CD14-positive monocyte (primary cell): Measurements from ENCODE around the gene MAP3K7CL. TPM values are rescaled to one million over a fixed set of nuclear protein-coding genes. Genes with fewer than 3 reads are reported as not detected.

Experiments used
- DNase-seq, 3 donors: peaks; one replicate each; pipeline ENCODE4 v3.0.0-alpha.2; 2011 to 2022
- H2AFZ ChIP-seq: 2 replicates; pipeline ENCODE4 v1.6.0; 2012; ENCODE audit warnings: mild to moderate bottlenecking, low read depth, low read length, inconsistent platforms; ENCODE audit not compliant: insufficient read depth, poor library complexity, severe bottlenecking
- H3K27ac ChIP-seq, 2 donors: 1 replicate in 1 of 2; 2 replicates in 1 of 2; pipeline ENCODE4 v1.5.1; 2012 to 2013; ENCODE audit warnings: low read length in 2 of 2, control low read depth in 1 of 2, inconsistent platforms in 1 of 2, low read depth in 1 of 2, mild to moderate bottlenecking in 1 of 2
- H3K27me3 ChIP-seq, 2 donors: one replicate each; pipeline versions ENCODE4 v1.6.0 to v1.6.1; 2011 to 2013; ENCODE audit warnings: low read length in 2 of 2; ENCODE audit not compliant: control insufficient read depth in 2 of 2, insufficient read depth in 2 of 2
- H3K36me3 ChIP-seq, 2 donors: replicated peaks in 1 of 2; 1 replicate in 1 of 2; 2 replicates in 1 of 2; pipeline versions ENCODE4 v1.5.1 to v1.6.1; 2012 to 2013; ENCODE audit warnings: low read length in 2 of 2, control low read depth in 1 of 2, inconsistent platforms in 1 of 2, mild to moderate bottlenecking in 1 of 2; ENCODE audit not compliant: insufficient read depth in 2 of 2, control insufficient read depth in 1 of 2
- H3K4me1 ChIP-seq, 2 donors: 1 replicate in 1 of 2; 2 replicates in 1 of 2; pipeline versions ENCODE4 v1.5.1 to v1.6.1; 2012 to 2013; ENCODE audit warnings: low read length in 2 of 2, control low read depth in 1 of 2, inconsistent platforms in 1 of 2, mild to moderate bottlenecking in 1 of 2, moderate library complexity in 1 of 2; ENCODE audit not compliant: insufficient read depth in 2 of 2, control insufficient read depth in 1 of 2
- H3K4me2 ChIP-seq: replicated peaks from 2 replicates; pipeline ENCODE3; 2012; ENCODE audit warnings: low read length, moderate library complexity, mild to moderate bottlenecking; ENCODE audit not compliant: poor library complexity, severe bottlenecking; ENCODE audit errors: extremely low read depth
- H3K4me3 ChIP-seq, 3 experiments: fragments of 200-600 bp in 1 of 3; sonication (generic) in 1 of 3; replicated peaks in 1 of 3; 1 replicate in 2 of 3; 2 replicates in 1 of 3; pipeline ENCODE4 v1.5.1; 2011 to 2013; ENCODE audit warnings: low read length in 3 of 3, mild to moderate bottlenecking in 3 of 3, control low read depth in 2 of 3, low read depth in 2 of 3, inconsistent platforms in 1 of 3, moderate library complexity in 1 of 3
- H3K79me2 ChIP-seq: 2 replicates; pipeline ENCODE4 v1.6.0; 2012; ENCODE audit warnings: mild to moderate bottlenecking, control low read depth, inconsistent platforms, low read length, moderate library complexity; ENCODE audit not compliant: insufficient read depth
- H3K9ac ChIP-seq: 2 replicates; pipeline ENCODE4 v1.6.0; 2017; ENCODE audit warnings: low read length, mild to moderate bottlenecking; ENCODE audit not compliant: insufficient read depth, poor library complexity, severe bottlenecking
- H3K9me3 ChIP-seq, 2 donors: replicated peaks in 1 of 2; 1 replicate in 1 of 2; 2 replicates in 1 of 2; pipeline versions ENCODE4 v1.5.1 to v1.6.1; 2012 to 2013; ENCODE audit warnings: low read length in 2 of 2, control low read depth in 1 of 2; ENCODE audit not compliant: control insufficient read depth in 1 of 2, insufficient read depth in 1 of 2
- H4K20me1 ChIP-seq: 2 replicates; pipeline ENCODE4 v1.6.0; 2012; ENCODE audit warnings: mild to moderate bottlenecking, low read length, control low read depth, moderate library complexity; ENCODE audit not compliant: insufficient read depth
- H3K27ac Mint-ChIP-seq, 7 donors: one replicate each; pipeline ENCODE4 v1.8.0; 2020; ENCODE audit warnings: mild to moderate bottlenecking in 7 of 7, mixed read lengths in 7 of 7, moderate library complexity in 6 of 7, inconsistent platforms in 2 of 7
- H3K27me3 Mint-ChIP-seq, 3 donors: one replicate each; pipeline ENCODE4 v1.8.0; 2021 to 2022; ENCODE audit warnings: low read depth in 3 of 3, mild to moderate bottlenecking in 3 of 3, mixed read lengths in 3 of 3, moderate library complexity in 3 of 3, inconsistent platforms in 1 of 3
- H3K36me3 Mint-ChIP-seq, 2 donors: one replicate each; pipeline ENCODE4 v1.8.0; 2020; ENCODE audit warnings: mixed read lengths in 2 of 2, inconsistent platforms in 1 of 2, mild to moderate bottlenecking in 1 of 2
- H3K4me1 Mint-ChIP-seq: one replicate; pipeline ENCODE4 v1.8.0; 2020; ENCODE audit warnings: mild to moderate bottlenecking, mixed read lengths
- H3K4me3 Mint-ChIP-seq, 2 donors: one replicate each; pipeline ENCODE4 v1.8.0; 2020; ENCODE audit warnings: mild to moderate bottlenecking in 2 of 2, mixed read lengths in 2 of 2, moderate library complexity in 1 of 2
- H3K9me3 Mint-ChIP-seq, 7 donors: one replicate each; pipeline ENCODE4 v1.8.0; 2020 to 2022; ENCODE audit warnings: mixed read lengths in 7 of 7, mild to moderate bottlenecking in 6 of 7, moderate library complexity in 6 of 7, inconsistent platforms in 2 of 7
- WGBS: methylation state at CpG from one replicate; pipeline ENCODE4 v1.1.5; 2013; ENCODE audit warnings: missing lambda C conversion rate; ENCODE audit not compliant: insufficient coverage; 5-methylcytosine and 5-hydroxymethylcytosine counted together
- intact Hi-C, 2 donors: fragments of 100-400 bp; cut with micrococcal nuclease; formaldehyde crosslinking; loops; one replicate each; pipeline versions ENCODE4 v1.15.0 to v1.15.1; 2023
- polyA plus RNA-seq, 3 donors: library from polyadenylated mRNA; depleted of rRNA in 1 of 3; unstranded in 2 of 3; stranded (reverse) in 1 of 3; fragments of 300-500 nt in 2 of 3; fragments of >200 nt in 1 of 3; fragmentation: Illumina TruSeq in 2 of 3; gene quantifications; 1 replicate in 2 of 3; 2 replicates in 1 of 3; pipeline ENCODE4 v1.2.3, GENCODE V29; 2012 to 2021
- TF ChIP-seq, protein P1 (sequence below): fragments of 200-600 bp; IDR thresholded peaks from one replicate; pipeline ENCODE4 v1.8.0; 2022; ENCODE audit warnings: antibody characterized with exemption, mild to moderate bottlenecking

Gene MAP3K7CL
- polyA plus RNA-seq, 3 donors = 14.6 to 15.8 (median 15.7) TPM

DNA sequence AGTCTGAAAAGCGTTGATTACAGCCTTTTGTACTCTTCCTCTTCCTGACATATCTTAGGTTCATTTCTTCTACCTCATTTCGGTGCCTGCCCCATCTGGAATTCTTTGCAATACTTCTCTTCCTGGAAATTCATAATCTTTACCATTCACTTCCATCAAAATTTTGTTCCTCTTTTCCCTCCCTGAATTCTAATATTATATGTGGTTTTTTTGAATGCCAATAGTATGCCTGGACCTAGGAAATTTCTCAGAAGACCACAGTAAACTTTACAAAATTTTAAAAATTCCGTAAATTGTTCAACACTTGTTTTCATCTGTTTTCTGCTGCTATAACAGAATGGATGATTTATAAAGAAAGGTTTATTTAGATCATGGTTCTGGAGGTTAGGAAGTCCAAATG is 76.8 kb downstream of the MAP3K7CL start:
- intact Hi-C loops = no loop called here
- no peak overlapping the region for H2AFZ ChIP-seq
- H3K27ac Mint-ChIP-seq = peak overlapping the region; percentile 91 to 98 (median 97)
- 80% methylated on average over 1 of the region's 3 CpGs for WGBS
- H3K4me1 Mint-ChIP-seq = peaks cover 31% of the 10 kb centered on the region
- no peak for DNase-seq
- H3K9me3 Mint-ChIP-seq = peaks cover 0 to 4% (median 1%) of the 10 kb centered on the region in 7 donors
- peaks cover 26 to 30% of the 10 kb centered on the region in 2 donors for H3K4me1 ChIP-seq
- H3K27me3 ChIP-seq = no peaks in the 10 kb centered on the region
- H4K20me1 ChIP-seq = no peaks in the 10 kb centered on the region
- TF ChIP-seq, protein P1, sequence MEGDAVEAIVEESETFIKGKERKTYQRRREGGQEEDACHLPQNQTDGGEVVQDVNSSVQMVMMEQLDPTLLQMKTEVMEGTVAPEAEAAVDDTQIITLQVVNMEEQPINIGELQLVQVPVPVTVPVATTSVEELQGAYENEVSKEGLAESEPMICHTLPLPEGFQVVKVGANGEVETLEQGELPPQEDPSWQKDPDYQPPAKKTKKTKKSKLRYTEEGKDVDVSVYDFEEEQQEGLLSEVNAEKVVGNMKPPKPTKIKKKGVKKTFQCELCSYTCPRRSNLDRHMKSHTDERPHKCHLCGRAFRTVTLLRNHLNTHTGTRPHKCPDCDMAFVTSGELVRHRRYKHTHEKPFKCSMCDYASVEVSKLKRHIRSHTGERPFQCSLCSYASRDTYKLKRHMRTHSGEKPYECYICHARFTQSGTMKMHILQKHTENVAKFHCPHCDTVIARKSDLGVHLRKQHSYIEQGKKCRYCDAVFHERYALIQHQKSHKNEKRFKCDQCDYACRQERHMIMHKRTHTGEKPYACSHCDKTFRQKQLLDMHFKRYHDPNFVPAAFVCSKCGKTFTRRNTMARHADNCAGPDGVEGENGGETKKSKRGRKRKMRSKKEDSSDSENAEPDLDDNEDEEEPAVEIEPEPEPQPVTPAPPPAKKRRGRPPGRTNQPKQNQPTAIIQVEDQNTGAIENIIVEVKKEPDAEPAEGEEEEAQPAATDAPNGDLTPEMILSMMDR = no peak
- H3K4me3 Mint-ChIP-seq = no peak overlapping the region
- H3K4me3 ChIP-seq = no peak overlapping the region
- peak overlapping the region in 1 of 2 donors; percentile 88 for H3K27ac ChIP-seq
- no peaks in the 10 kb centered on the region for H3K36me3 ChIP-seq
- H3K4me2 ChIP-seq = no peak overlapping the region
- no peaks in the 10 kb centered on the region for H3K27me3 Mint-ChIP-seq
- no peaks in the 10 kb centered on the region for H3K79me2 ChIP-seq
- H3K9ac ChIP-seq = no peak overlapping the region
- peaks cover 0 to under 1% of the 10 kb centered on the region in 2 donors for H3K9me3 ChIP-seq
- peaks cover 3% of the 10 kb centered on the region in 2 donors for H3K36me3 Mint-ChIP-seq

DNA sequence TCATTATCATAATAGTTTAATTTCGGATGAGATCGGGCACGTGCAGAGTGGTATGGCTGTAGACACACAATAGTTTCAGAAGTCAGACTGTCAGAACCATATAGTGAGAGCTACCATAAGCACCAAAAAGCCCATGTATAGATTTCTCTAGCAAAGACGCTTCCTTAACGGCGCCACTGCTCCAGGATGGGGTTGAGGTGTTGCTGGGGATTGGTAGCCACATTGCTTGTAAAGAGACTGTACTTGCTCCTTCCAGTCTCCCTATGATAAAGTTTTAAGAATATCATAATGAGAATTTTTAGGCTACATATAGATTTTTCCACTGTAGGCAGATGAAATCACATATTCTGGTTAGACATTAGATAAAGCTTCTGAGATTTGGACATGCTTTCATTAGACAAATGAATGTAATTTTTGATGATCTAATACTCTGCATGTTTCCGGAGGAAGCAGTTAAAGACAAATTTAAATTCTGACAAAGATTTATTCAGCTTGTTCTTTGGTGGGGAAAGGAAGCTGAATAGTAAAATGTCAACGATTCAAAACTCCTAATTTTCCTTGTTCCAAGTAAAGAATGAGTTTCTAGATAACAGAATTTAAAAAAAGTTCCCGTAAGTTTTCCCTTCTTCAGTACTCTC is 77.7 kb downstream of the MAP3K7CL start:
- Histone ChIP-seq H3K36me3 (no peaks in the 10 kb centered on the region), H3K4me3 (peak overlapping the region in 1 of 3 experiments; percentile 22), H2AFZ (no peak overlapping the region), H3K4me2 (peak overlapping the region; percentile 54), H3K4me1 (peaks cover 26 to 34% of the 10 kb centered on the region in 2 donors), H3K27ac (peak overlapping the region; percentile 88 to 97), H3K27me3 (no peaks in the 10 kb centered on the region), H3K79me2 (no peaks in the 10 kb centered on the region), H3K9ac (peak overlapping the region; percentile 64), H4K20me1 (no peaks in the 10 kb centered on the region), H3K9me3 (no peaks in the 10 kb centered on the region)
- peak in 1 of 3 donors; percentile 61 for DNase-seq
- no peaks in the 10 kb centered on the region for H3K9me3 Mint-ChIP-seq
- peaks cover 31% of the 10 kb centered on the region for H3K4me1 Mint-ChIP-seq
- TF ChIP-seq, protein P1 = no peak
- H3K36me3 Mint-ChIP-seq = no peaks in the 10 kb centered on the region
- H3K27me3 Mint-ChIP-seq = no peaks in the 10 kb centered on the region
- no CpG with 5 or more reads among the region's 9 CpGs for WGBS
- H3K27ac Mint-ChIP-seq = peak overlapping the region; percentile 91 to 98 (median 97)
- H3K4me3 Mint-ChIP-seq = peak overlapping the region in 1 of 2 donors; percentile 80
- intact Hi-C loops = no loop called here
